HepG2 (cell line): ENCODE measurements around the gene AIF1. TPM values are rescaled to one million over a fixed set of nuclear protein-coding genes. Genes with fewer than 3 reads are reported as not detected.
A peak's percentile ranks its signal among the peaks of the same experiment; 100 is the strongest.

Source experiments
- ATF4 ChIP-seq, 2 experiments: fragments of 450-650 bp in 1 of 2; sonication (generic) in 1 of 2; formaldehyde crosslinking; IDR thresholded peaks; 2 replicates each; pipeline versions ENCODE4 v1.5.0 to v1.8.0; 2020 to 2022; ENCODE audit warnings: mild to moderate bottlenecking in 1 of 2, missing genetic modification reagents in 1 of 2
- HIC2 ChIP-seq: sonication (generic); formaldehyde crosslinking; IDR thresholded peaks from 2 replicates; pipeline ENCODE4 v1.9.0; 2022; ENCODE audit warnings: low read depth, missing genetic modification reagents
- KDM3A ChIP-seq: IDR thresholded peaks from 2 replicates; pipeline ENCODE4 v1.6.1; 2018; ENCODE audit warnings: low read depth, missing compliant biosample characterization
- KLF16 ChIP-seq, 2 experiments: sonication (generic) in 1 of 2; formaldehyde crosslinking in 1 of 2; IDR thresholded peaks; 2 replicates each; pipeline versions ENCODE4 v1.6.1 to v1.8.0; 2016 to 2023; ENCODE audit warnings: missing genetic modification reagents in 2 of 2, missing compliant biosample characterization in 1 of 2
- LBX2 ChIP-seq: sonication (generic); formaldehyde crosslinking; IDR thresholded peaks from 2 replicates; pipeline ENCODE4 v1.5.0; 2020; ENCODE audit warnings: missing genetic modification reagents, mild to moderate bottlenecking, borderline replicate concordance
- MXI1 ChIP-seq: IDR thresholded peaks from 3 replicates; pipeline ENCODE4 v1.6.1; 2012; ENCODE audit warnings: low read depth, low read length, inconsistent platforms, borderline replicate concordance
- NR1H2 ChIP-seq: sonication (generic); formaldehyde crosslinking; IDR thresholded peaks from 2 replicates; pipeline ENCODE4 v1.8.1; 2022; ENCODE audit warnings: low read depth, missing genetic modification reagents, borderline replicate concordance
- PRMT3 ChIP-seq: sonication (generic); formaldehyde crosslinking; IDR thresholded peaks from 2 replicates; pipeline ENCODE4 v1.8.1; 2022; ENCODE audit warnings: low read depth, mild to moderate bottlenecking, moderate library complexity, missing genetic modification reagents, borderline replicate concordance
- RARA ChIP-seq: IDR thresholded peaks from 2 replicates; pipeline ENCODE4 v1.6.1; 2016; ENCODE audit warnings: missing genetic modification reagents, missing compliant biosample characterization
- SOX13 ChIP-seq, 3 experiments: fragments of 450-650 bp in 1 of 3; sonication (generic) in 1 of 3; formaldehyde crosslinking in 1 of 3; IDR thresholded peaks in 2 of 3; conservative IDR thresholded peaks in 1 of 3; 2 replicates each; pipeline versions ENCODE4 v1.5.0 to v1.6.1; 2016 to 2020; ENCODE audit warnings: antibody characterized with exemption in 1 of 3, mild to moderate bottlenecking in 1 of 3, missing compliant biosample characterization in 1 of 3, missing genetic modification reagents in 1 of 3, moderate library complexity in 1 of 3
- TCF7L2 ChIP-seq: IDR thresholded peaks from 2 replicates; pipeline ENCODE4 v1.6.1; 2011; ENCODE audit warnings: mild to moderate bottlenecking, low read depth, low read length, moderate library complexity
- ZBTB33 ChIP-seq: sonication (generic); formaldehyde crosslinking; IDR thresholded peaks from 2 replicates; pipeline ENCODE4 v1.4.0; 2020; ENCODE audit warnings: missing genetic modification reagents
- ZMAT3 ChIP-seq: sonication (generic); formaldehyde crosslinking; conservative IDR thresholded peaks from 2 replicates; pipeline ENCODE4 v1.7.0; 2021; ENCODE audit warnings: missing genetic modification reagents
- ZNF124 ChIP-seq: sonication (generic); formaldehyde crosslinking; IDR thresholded peaks from 2 replicates; pipeline ENCODE4 v1.4.0; 2020; ENCODE audit warnings: missing genetic modification reagents
- ZNF207 ChIP-seq: fragments of 450-650 bp; IDR thresholded peaks from 2 replicates; pipeline ENCODE4 v1.6.1; 2016; ENCODE audit warnings: antibody characterized with exemption, borderline replicate concordance
- ZNF256 ChIP-seq: sonication (generic); formaldehyde crosslinking; conservative IDR thresholded peaks from 2 replicates; pipeline ENCODE4 v1.4.0; 2020; ENCODE audit warnings: missing genetic modification reagents
- ZNF264 ChIP-seq: sonication (generic); formaldehyde crosslinking; IDR thresholded peaks from 2 replicates; pipeline ENCODE4 v1.4.0; 2020; ENCODE audit warnings: missing genetic modification reagents
- ZNF30 ChIP-seq: sonication (generic); formaldehyde crosslinking; IDR thresholded peaks from 2 replicates; pipeline ENCODE4 v1.5.0; 2020; ENCODE audit warnings: mild to moderate bottlenecking, missing genetic modification reagents
- ZNF414 ChIP-seq: sonication (generic); formaldehyde crosslinking; IDR thresholded peaks from 2 replicates; pipeline ENCODE4 v1.5.0; 2020; ENCODE audit warnings: missing genetic modification reagents
- ZNF567 ChIP-seq: sonication (generic); formaldehyde crosslinking; IDR thresholded peaks from 2 replicates; pipeline ENCODE4 v1.8.1; 2023; ENCODE audit warnings: mild to moderate bottlenecking, missing genetic modification reagents, borderline replicate concordance
- ZNF7 ChIP-seq: IDR thresholded peaks from 2 replicates; pipeline ENCODE4 v1.6.1; 2016; ENCODE audit warnings: missing biosample characterization, missing genetic modification reagents
- ZNF850 ChIP-seq: sonication (generic); formaldehyde crosslinking; conservative IDR thresholded peaks from 2 replicates; pipeline ENCODE4 v1.9.0; 2021; ENCODE audit warnings: mild to moderate bottlenecking, missing genetic modification reagents
- polyA plus RNA-seq, 8 experiments: library from polyadenylated mRNA; depleted of rRNA in 3 of 8; stranded (reverse) in 7 of 8; unstranded in 1 of 8; fragments of >200 nt; fragmentation: Illumina TruSeq in 4 of 8; extraction: Trizol in 4 of 8; gene quantifications; 2 replicates each; pipeline versions ENCODE4 v1.2.1 to v1.2.3, GENCODE V29; 2011 to 2016; ENCODE audit warnings: low read depth in 4 of 8, missing spikeins in 1 of 8, mixed read lengths in 1 of 8; ENCODE audit not compliant: insufficient read depth in 1 of 8
- total RNA-seq, 5 experiments: library from RNA; depleted of rRNA; stranded (reverse); fragments of >200 nt; fragmentation: Illumina TruSeq; extraction: Trizol; gene quantifications; 2 replicates each; pipeline ENCODE4 v1.2.3, GENCODE V29; 2016; ENCODE audit warnings: low read depth in 1 of 5

The AIF1 gene
- total and polyA plus RNA-seq, 2 of the 13 experiments (the other 11 are each of a cell fraction or from before 2014, with no cell fraction given): 1.5 TPM; not detected in 1

- TF ChIP-seq KLF16 (CRISPR knock-in tag; IDR thresholded peaks at IDR 0.05) (peak; percentile 30; a peak in 1 of 4 replicates), ZNF414 (CRISPR knock-in tag) (no peak), LBX2 (CRISPR knock-in tag) (0 out of 2 replicates have a peak, but pooled peaks have one; percentile 55), TCF7L2 (no peak), ZNF567 (CRISPR knock-in tag) (no peak; the same call in 1 of the 2 replicates), ZNF30 (CRISPR knock-in tag) (no peak), ZNF264 (CRISPR knock-in tag) (no peak), HIC2 (CRISPR knock-in tag) (no peak), ZNF7 (CRISPR knock-in tag) (no peak), ZMAT3 (CRISPR knock-in tag) (peak; percentile 82), ZNF256 (peak; percentile 83; the same call in 1 of the 2 replicates), SOX13 (IDR thresholded peaks at IDR 0.05) (0 out of 2 replicates have a peak, but pooled peaks have one; percentile 7), SOX13 (CRISPR knock-in tag; conservative IDR thresholded peaks at IDR 0.05 in 1 of 2, IDR thresholded peaks at IDR 0.05 in 1 of 2) (peak in 1 of 2 experiments; percentile 11; a peak in 1 of 4 replicates), PRMT3 (CRISPR knock-in tag) (no peak), KDM3A (CRISPR knock-in tag) (0 out of 2 replicates have a peak, but pooled peaks have one; percentile 21), MXI1 (peak; percentile 73; the same call in 2 of the 3 replicates), NR1H2 (CRISPR knock-in tag) (0 out of 2 replicates have a peak, but pooled peaks have one; percentile 41), RARA (0 out of 2 replicates have a peak, but pooled peaks have one; percentile 1), ZNF207 (no peak), ATF4 (CRISPR knock-in tag; IDR thresholded peaks at IDR 0.05) (0 out of 4 replicates have a peak, but pooled peaks of 1 of the 2 experiments have one; percentile 61), ZBTB33 (CRISPR knock-in tag) (no peak), ZNF850 (CRISPR knock-in tag) (no peak), ZNF124 (CRISPR knock-in tag) (peak; percentile 92; the same call in 1 of the 2 replicates)
Measured at GRCh38 chr6:31665501-31666336, 50.7 kb downstream of the AIF1 start, which contains the start of gene CSNK2B (continued).
